GM19468 (cell line): ENCODE data around the gene ESRRG.

Source experiments
- ATAC-seq: cut with Tn5 transposase; IDR thresholded peaks from one replicate; pipeline ENCODE4 v1.9.1; 2021; ENCODE audit warnings: mild to moderate bottlenecking, moderate library complexity, moderate number of reproducible peaks; ENCODE audit not compliant: unreplicated experiment; ENCODE audit errors: extremely low read depth

Gene ESRRG

GRCh38 chr1:216462066-216462775 lies 261.0 kb downstream of the ESRRG start:
- no peak for ATAC-seq

- ATAC-seq: no peak
Measured at GRCh38 chr1:216461466-216461865, 261.8 kb downstream of the ESRRG start.

GRCh38 chr1:216459651-216460207 lies 263.5 kb downstream of the ESRRG start:
- no peak for ATAC-seq

- no peak for ATAC-seq
Measured at GRCh38 chr1:216458812-216459211, 264.4 kb downstream of the ESRRG start.

- no peak for ATAC-seq
Measured at GRCh38 chr1:216457356-216457755, 265.9 kb downstream of the ESRRG start.

- ATAC-seq: no peak
Measured at GRCh38 chr1:216456682-216457081, 266.5 kb downstream of the ESRRG start.

GRCh38 chr1:216453777-216454176 lies 269.5 kb downstream of the ESRRG start:
- no peak for ATAC-seq
